Immature natural killer cell (primary cell): ENCODE measurements around the gene OPN1MW3. TPM values are rescaled to one million over a fixed set of nuclear protein-coding genes. Genes with fewer than 3 reads are reported as not detected.
"Not testable (repeated sequence)": the region's sequence is repeated elsewhere in the genome, so short reads cannot be mapped to it uniquely, and the experiment has no call there.

ENCODE experiments used
- DNase-seq, 3 donors: peaks; one replicate each; pipeline ENCODE4 v3.0.0; 2022; ENCODE audit warnings: mixed read lengths in 1 of 3
- H3K27ac Mint-ChIP-seq, 6 donors: one replicate each; pipeline ENCODE4 v1.8.0; 2020; ENCODE audit warnings: mixed read lengths in 6 of 6, mild to moderate bottlenecking in 5 of 6, inconsistent platforms in 4 of 6, moderate library complexity in 3 of 6
- H3K27me3 Mint-ChIP-seq, 3 donors: one replicate each; pipeline ENCODE4 v1.8.0; 2020 to 2021; ENCODE audit warnings: low read depth in 3 of 3, mild to moderate bottlenecking in 3 of 3, mixed read lengths in 3 of 3, moderate library complexity in 3 of 3, inconsistent platforms in 1 of 3
- H3K36me3 Mint-ChIP-seq, 3 donors: one replicate each; pipeline ENCODE4 v1.8.0; 2020; ENCODE audit warnings: mixed read lengths in 3 of 3, inconsistent platforms in 2 of 3, mild to moderate bottlenecking in 2 of 3
- H3K4me1 Mint-ChIP-seq, 2 donors: one replicate each; pipeline ENCODE4 v1.8.0; 2020; ENCODE audit warnings: inconsistent platforms in 2 of 2, mild to moderate bottlenecking in 2 of 2, mixed read lengths in 2 of 2, moderate library complexity in 1 of 2
- H3K4me3 Mint-ChIP-seq, 5 donors: one replicate each; pipeline ENCODE4 v1.8.0; 2020; ENCODE audit warnings: mild to moderate bottlenecking in 5 of 5, mixed read lengths in 5 of 5, inconsistent platforms in 3 of 5, moderate library complexity in 3 of 5
- H3K9me3 Mint-ChIP-seq, 6 donors: one replicate each; pipeline ENCODE4 v1.8.0; 2020; ENCODE audit warnings: mild to moderate bottlenecking in 6 of 6, mixed read lengths in 6 of 6, inconsistent platforms in 4 of 6, moderate library complexity in 3 of 6
- polyA plus RNA-seq, 3 donors: library from polyadenylated mRNA; unstranded; fragments of 300-500 nt; fragmentation: Illumina TruSeq; gene quantifications; one replicate each; pipeline ENCODE4 v1.2.3, GENCODE V29; 2021

OPN1MW3 gene
- polyA plus RNA-seq, 3 donors from 2014 or later, result 0.16 to 0.19 TPM; not detected in 1

- not testable (repeated sequence) for H3K4me3 Mint-ChIP-seq, H3K27me3 Mint-ChIP-seq, H3K27ac Mint-ChIP-seq, H3K4me1 Mint-ChIP-seq, DNase-seq, H3K9me3 Mint-ChIP-seq, H3K36me3 Mint-ChIP-seq
These were observed 5.7 kb downstream of the OPN1MW3 start for GRCh38 chrX:154263072-154263471.

DNA sequence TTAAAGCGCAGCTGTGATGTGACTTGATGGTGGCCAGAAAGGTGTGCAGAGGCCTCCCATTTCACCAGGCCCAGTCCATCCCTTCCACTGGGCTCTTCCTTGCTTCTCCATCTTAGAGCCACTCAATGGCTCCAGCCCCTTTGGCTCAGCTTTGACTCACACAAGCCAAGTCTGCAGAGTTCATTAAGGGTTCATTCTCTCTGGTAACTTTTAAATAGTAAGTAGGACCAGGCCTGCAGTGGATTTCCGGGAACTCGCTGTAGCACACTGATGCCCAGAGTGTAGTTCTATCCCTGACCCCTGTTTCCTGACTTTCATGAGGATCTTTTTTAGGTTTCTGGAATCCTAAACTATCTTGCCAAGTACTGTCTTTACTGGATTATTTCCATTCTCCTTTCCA lies 11.9 kb downstream of the OPN1MW3 start:
- not testable (repeated sequence) for H3K4me1 Mint-ChIP-seq, H3K4me3 Mint-ChIP-seq, H3K36me3 Mint-ChIP-seq, H3K9me3 Mint-ChIP-seq, DNase-seq, H3K27ac Mint-ChIP-seq, H3K27me3 Mint-ChIP-seq

GRCh38 chrX:154284489-154285338 lies 27.3 kb downstream of the OPN1MW3 start:
- not testable (repeated sequence) for H3K27me3 Mint-ChIP-seq, H3K4me1 Mint-ChIP-seq, H3K27ac Mint-ChIP-seq, DNase-seq, H3K9me3 Mint-ChIP-seq, H3K4me3 Mint-ChIP-seq, H3K36me3 Mint-ChIP-seq

- H3K36me3 Mint-ChIP-seq, DNase-seq, H3K27ac Mint-ChIP-seq, H3K9me3 Mint-ChIP-seq, H3K27me3 Mint-ChIP-seq, H3K4me1 Mint-ChIP-seq, H3K4me3 Mint-ChIP-seq: not testable (repeated sequence)
These were observed 29.0 kb downstream of the OPN1MW3 start for GRCh38 chrX:154286406-154286805.

- peak within 1 kb of the TSS in 1 of 6 donors; percentile 53 for H3K27ac Mint-ChIP-seq
These were observed 37.6 kb downstream of the OPN1MW3 start, which contains the start of gene TEX28 for GRCh38 chrX:154294791-154295574. TSS of gene TEX28 (minus strand) at chrX:154295124. CDS start at chrX:154292117, 3,007 bp downstream.

DNA sequence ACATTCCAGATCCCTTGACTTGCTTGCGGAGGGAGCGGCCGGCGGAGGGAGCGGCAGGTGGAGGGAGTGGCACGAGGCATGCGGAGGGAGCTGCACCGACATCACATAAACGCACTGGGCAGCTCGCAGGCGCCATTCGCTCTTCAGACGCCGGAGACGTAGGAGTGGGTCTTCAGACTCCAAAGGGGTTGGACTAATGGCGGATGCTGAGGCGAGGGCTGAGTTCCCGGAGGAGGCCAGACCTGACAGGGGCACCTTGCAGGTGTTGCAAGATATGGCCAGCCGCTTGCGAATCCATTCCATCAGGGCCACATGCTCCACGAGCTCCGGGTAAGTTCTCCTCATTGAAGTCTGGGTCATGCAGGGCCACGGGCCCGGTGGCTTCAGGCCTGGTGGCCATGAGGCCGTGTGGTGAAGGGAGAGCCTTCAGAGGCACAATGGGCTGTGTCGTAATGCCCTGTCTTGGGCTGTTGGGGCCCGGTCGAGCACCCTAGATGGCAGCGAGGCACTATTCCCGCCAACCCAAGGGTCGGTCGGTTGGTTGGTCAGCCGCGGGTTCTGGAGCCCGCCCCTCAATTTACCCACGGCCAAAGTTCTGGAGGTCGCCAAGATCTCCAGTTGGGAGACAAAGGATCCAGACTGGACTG lies 38.4 kb downstream of the OPN1MW3 start, which contains the start of gene TKTL1:
TSS of gene TKTL1 (plus strand) at position 132 of the 647 bp plus-strand sequence. CDS start at position 197, 65 bp downstream.
- DNase-seq, result no peak
- Mint-ChIP-seq H3K36me3 (no peaks in the 10 kb centered on the region), H3K4me3 (no peak within 1 kb of the TSS), H3K27ac (peak within 1 kb of the TSS in 2 of 6 donors; percentile 9 to 83), H3K4me1 (no peaks in the 10 kb centered on the region), H3K9me3 (no peaks in the 10 kb centered on the region), H3K27me3 (peaks cover 0 to 3% (median 0%) of the 10 kb centered on the region in 3 donors)

More at GRCh38 chrX:154294791-154295574, 37.6 kb downstream of the OPN1MW3 start, which contains the start of gene TEX28:
- Mint-ChIP-seq H3K27me3 (peaks cover 0 to 3% (median 0%) of the 10 kb centered on the region in 3 donors), H3K4me3 (no peak within 1 kb of the TSS), H3K4me1 (no peaks in the 10 kb centered on the region), H3K36me3 (no peaks in the 10 kb centered on the region), H3K9me3 (no peaks in the 10 kb centered on the region)
- DNase-seq, result no peak

- no peak for DNase-seq
- H3K27ac Mint-ChIP-seq, result peak overlapping the region in 2 of 6 donors; percentile 9 to 83
- H3K4me1 Mint-ChIP-seq, result no peaks in the 10 kb centered on the region
- no peaks in the 10 kb centered on the region for H3K9me3 Mint-ChIP-seq
- no peak overlapping the region for H3K4me3 Mint-ChIP-seq
- peaks cover 0 to 4% (median 0%) of the 10 kb centered on the region in 3 donors for H3K27me3 Mint-ChIP-seq
- no peaks in the 10 kb centered on the region for H3K36me3 Mint-ChIP-seq
These were observed 39.3 kb downstream of the OPN1MW3 start for GRCh38 chrX:154296731-154297130.

DNA sequence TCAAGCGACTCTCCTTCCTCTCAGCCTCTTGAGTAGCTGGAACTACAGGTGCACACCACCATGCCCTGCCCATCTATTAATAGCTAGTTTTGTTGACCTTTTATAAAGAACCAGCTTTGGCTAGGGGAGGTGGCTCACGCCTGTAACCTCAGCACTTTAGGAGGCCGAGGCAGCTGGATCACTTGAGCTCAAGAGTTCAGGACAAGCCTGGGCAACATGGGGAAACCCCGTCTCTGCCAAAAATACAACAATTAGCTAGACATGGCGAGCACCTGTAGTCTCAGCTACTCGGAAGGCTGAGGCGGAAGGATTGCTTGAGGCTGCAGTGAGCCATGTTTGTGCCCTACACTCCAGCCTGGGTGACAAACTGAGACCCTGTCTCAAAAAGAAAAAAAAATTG lies 40.9 kb downstream of the OPN1MW3 start:
- H3K4me3 Mint-ChIP-seq, result no peak overlapping the region
- no peaks in the 10 kb centered on the region for H3K9me3 Mint-ChIP-seq
- peak overlapping the region in 2 of 6 donors; percentile 51 to 78 for H3K27ac Mint-ChIP-seq
- no peaks in the 10 kb centered on the region for H3K36me3 Mint-ChIP-seq
- no peaks in the 10 kb centered on the region for H3K4me1 Mint-ChIP-seq
- no peak for DNase-seq
- peaks cover 0 to 4% (median 0%) of the 10 kb centered on the region in 3 donors for H3K27me3 Mint-ChIP-seq

GRCh38 chrX:154300816-154301215 lies 43.4 kb downstream of the OPN1MW3 start:
- Mint-ChIP-seq H3K36me3 (no peaks in the 10 kb centered on the region), H3K9me3 (no peaks in the 10 kb centered on the region), H3K27ac (peak overlapping the region in 1 of 6 donors; percentile 8), H3K4me1 (peaks cover 5 to 6% of the 10 kb centered on the region in 2 donors), H3K4me3 (no peak overlapping the region), H3K27me3 (peaks cover 0 to 7% (median 0%) of the 10 kb centered on the region in 3 donors)
- DNase-seq, result no peak

DNA sequence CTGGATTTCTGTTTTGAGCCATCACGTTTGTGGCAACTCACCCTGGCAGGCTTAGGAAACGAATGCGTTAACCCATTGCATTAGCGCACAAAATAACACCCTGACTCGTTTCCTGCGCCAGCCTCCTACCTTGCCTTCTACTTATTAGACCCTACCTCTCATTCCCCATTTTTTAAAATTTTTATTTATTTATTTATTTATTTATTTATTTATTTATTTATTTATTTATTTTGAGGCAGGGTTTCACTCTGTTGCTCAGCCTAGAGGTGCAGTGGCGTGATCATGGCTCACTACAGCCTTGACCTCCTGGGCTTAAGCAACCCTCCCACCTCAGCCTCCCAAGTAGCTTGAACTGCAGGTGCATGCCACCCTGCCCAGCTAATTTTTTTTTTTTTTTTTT lies 45.6 kb downstream of the OPN1MW3 start:
- not testable (repeated sequence) for H3K36me3 Mint-ChIP-seq, H3K27me3 Mint-ChIP-seq, H3K9me3 Mint-ChIP-seq, H3K4me3 Mint-ChIP-seq, H3K27ac Mint-ChIP-seq, DNase-seq
- peaks cover 19 to 22% of the 10 kb centered on the region in 2 donors for H3K4me1 Mint-ChIP-seq

GRCh38 chrX:154303476-154303875 lies 46.1 kb downstream of the OPN1MW3 start:
- Mint-ChIP-seq H3K9me3 (no peaks in the 10 kb centered on the region), H3K4me1 (peaks cover 24 to 26% of the 10 kb centered on the region in 2 donors), H3K36me3 (no peaks in the 10 kb centered on the region), H3K4me3 (no peak overlapping the region), H3K27ac (peak overlapping the region in 1 of 6 donors; percentile 31), H3K27me3 (peaks cover 0 to 12% (median 4%) of the 10 kb centered on the region in 3 donors)
- DNase-seq, result no peak

DNA sequence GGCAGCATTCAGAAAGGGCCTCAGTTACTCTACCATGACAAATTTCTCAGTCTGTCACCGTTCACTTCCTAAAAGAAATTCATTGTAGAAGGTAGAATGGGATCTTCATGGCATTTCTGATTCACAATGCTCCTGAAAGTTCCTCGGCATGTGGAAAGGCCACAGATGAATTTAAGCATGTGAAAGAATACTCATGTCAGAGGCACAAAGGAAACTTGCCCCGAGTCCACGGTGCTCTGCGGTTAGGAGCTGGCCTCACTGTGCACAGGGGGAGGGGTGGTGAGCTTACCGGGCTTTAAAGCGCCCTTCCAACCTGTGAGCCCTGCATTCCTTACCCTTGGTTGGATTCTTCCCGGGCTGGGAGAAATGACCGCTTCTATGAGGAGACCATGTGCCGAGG lies 47.5 kb downstream of the OPN1MW3 start:
- peak overlapping the region in 4 of 6 donors; percentile 28 to 89 (median 76) for H3K27ac Mint-ChIP-seq
- no peaks in the 10 kb centered on the region for H3K9me3 Mint-ChIP-seq
- H3K4me1 Mint-ChIP-seq, result peaks cover 33 to 39% of the 10 kb centered on the region in 2 donors
- H3K27me3 Mint-ChIP-seq, result peaks cover 0 to 12% (median 4%) of the 10 kb centered on the region in 3 donors
- no peaks in the 10 kb centered on the region for H3K36me3 Mint-ChIP-seq
- no peak for DNase-seq
- peak overlapping the region in 4 of 5 donors; percentile 14 to 72 (median 45) for H3K4me3 Mint-ChIP-seq

- peaks cover 40 to 41% of the 10 kb centered on the region in 2 donors for H3K4me1 Mint-ChIP-seq
- DNase-seq, result no peak
- peak overlapping the region; percentile 49 to 72 (median 63) for H3K4me3 Mint-ChIP-seq
- no peaks in the 10 kb centered on the region for H3K9me3 Mint-ChIP-seq
- H3K36me3 Mint-ChIP-seq, result no peaks in the 10 kb centered on the region
- H3K27me3 Mint-ChIP-seq, result peaks cover 0 to 12% (median 4%) of the 10 kb centered on the region in 3 donors
- H3K27ac Mint-ChIP-seq, result peak overlapping the region in 5 of 6 donors; percentile 69 to 89 (median 69)
These were observed 48.3 kb downstream of the OPN1MW3 start for GRCh38 chrX:154305541-154306205.
